GF-D8 (cell line): ENCODE results near the gene MAP3K20.
A peak's percentile ranks its signal among the peaks of the same experiment; 100 is the strongest.

Source experiments
- DNase-seq: peaks from one replicate; lab custom pipeline; 2025; lab: John Stamatoyannopoulos, UW

MAP3K20 gene

DNA sequence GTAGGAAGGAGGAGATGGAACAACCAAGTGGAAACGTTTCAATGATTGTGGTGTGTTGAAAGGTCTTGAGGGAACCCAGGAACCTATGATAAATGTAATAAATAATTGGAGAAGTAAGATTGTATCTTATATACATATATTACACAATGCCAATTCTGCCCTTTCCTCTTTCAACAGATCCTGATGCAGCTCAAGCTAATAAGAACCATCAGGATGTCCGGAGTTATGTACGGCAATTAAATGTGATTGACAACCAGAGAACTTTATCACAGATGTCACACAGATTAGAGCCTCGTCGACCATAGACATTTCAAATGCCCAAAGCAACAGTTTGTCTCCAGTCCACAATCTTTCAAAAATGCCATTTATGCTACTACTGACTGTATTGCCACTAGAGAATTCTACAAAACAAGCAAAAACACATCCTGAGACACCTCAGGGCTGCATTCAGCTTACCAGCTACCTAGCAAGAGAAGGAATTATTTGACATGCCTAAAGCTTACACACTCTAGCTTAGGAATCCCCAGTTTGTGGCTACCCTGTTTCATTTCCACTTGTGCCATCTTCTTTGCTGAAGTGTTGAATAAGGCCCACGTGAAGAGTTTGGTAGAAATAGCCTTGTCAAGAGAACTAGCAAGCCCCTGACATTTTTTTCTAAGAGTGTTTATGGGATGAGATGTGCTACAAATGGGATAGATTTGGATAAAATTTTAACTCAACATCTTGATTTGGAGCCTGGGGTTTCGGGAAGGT is 24.0 kb upstream of the MAP3K20 start:
- DNase-seq = peak; percentile 67

DNA sequence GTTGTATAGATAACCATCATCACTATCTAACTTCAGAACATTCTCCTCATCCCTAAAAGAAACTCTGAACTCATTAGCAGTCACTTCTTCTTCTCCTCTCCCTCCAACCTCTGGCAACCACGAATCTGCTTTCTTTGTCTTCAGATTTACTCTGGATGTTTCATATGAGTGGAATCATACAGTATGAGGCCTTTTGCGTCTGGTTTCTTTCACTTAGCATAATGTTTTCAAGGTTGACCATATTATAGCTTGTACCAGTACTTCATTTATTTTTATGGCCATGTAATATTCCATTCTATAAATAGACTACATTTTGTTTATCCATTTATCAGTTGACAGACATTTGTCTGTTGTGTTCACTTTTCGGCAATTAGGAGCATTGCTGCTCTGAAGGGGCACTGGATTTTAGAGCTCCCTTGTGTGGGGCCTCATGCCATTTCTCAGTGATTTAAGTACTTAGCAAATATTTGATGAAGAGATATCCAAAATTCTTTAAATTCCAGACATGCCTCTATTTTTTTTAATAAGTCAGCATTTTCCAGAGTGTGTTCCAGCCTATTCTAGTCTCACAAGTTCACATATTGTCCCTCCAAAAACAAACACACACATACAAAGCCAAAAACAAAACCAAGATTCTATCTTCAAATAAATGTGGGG is 22.5 kb upstream of the MAP3K20 start:
- no peak for DNase-seq

DNA sequence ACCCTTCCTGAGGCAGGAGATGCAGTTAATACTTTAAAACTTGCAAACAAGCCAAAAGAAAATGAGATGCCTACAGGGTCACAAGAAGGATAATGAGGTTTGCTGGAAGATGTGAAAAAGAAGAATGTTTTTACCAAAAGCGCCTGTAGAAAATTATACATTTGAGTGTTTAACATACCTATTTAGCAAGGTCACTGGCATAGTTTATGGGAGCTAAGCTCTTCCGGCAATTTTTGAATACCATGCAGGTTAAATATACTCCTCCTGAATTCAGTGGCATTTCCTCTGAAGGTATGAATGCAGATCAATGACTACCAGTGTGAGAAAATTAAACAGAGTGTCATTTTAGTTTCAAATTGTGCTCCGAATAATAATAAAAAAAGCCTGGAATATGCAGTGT is 21.2 kb upstream of the MAP3K20 start:
- no peak for DNase-seq

DNA sequence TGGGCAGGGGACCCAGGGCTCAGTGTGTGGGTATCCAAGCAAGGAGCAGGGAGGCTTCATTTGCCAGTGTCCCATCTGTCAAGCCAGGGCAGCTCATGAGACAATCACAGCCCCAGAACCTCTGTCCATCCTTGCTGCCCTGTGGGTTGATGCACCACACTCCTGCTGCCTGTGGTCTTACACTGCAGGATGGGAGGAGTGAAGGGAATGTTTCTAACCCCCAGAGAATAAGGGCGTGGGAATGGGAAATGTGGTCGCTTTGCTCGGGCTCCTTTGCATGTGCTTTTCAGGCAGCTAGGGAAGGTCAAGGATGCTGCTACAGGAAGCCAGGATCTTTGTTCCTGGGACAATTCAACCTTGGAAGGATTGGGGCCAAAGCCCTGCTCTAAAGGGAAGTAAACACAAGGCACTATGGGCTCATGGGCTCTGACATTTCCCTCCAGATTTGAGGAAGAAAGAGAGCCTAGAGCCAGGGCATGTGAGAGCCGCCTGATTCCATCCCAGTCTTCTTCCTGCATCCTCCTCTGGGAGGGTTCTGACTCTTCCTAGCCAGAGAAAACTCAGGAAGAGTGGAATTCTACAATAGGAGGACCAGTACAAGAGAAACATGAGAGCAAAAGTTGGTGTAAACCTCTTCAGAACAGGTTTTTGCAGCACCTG is 18.8 kb upstream of the MAP3K20 start:
- DNase-seq = no peak

DNA sequence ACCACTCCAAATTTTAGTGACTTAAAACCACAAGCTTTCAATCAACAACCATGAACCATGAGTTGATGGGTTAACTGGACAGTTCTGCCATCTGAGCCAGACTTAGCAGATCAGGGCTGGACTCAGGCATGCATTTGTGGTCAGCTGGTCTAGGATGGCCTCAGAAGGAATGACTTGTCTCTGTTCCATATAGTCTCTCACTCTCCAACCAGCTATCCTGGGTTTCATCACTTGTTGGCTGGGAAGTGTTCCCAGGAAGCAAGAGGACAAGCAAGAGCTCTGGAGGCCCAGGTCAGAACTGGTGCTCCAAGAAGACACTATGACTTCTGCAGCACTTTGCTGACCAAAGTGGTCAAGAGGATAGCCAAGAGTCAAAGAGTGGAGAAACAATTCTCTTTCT is 17.5 kb upstream of the MAP3K20 start:
- no peak for DNase-seq

DNA sequence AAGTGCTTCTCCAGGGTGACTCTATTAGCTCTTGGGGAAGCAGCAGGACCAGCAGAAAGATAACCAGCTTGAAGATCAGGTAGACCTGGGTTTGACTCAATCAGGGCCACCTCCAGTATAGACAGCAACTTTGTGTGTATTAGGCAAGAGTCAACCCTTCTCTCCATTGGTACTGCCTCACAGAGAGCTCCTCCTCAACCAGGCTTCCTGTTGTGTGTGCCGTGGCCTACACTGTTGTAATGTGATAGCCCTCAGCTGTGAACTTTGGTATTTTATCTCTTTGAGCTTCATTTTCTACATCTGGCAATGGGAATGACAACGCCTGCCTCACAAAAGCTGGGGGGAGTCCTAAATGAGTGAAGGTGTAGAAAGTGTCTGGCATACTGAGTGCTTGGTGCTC is 17.0 kb upstream of the MAP3K20 start:
- DNase-seq = no peak

DNA sequence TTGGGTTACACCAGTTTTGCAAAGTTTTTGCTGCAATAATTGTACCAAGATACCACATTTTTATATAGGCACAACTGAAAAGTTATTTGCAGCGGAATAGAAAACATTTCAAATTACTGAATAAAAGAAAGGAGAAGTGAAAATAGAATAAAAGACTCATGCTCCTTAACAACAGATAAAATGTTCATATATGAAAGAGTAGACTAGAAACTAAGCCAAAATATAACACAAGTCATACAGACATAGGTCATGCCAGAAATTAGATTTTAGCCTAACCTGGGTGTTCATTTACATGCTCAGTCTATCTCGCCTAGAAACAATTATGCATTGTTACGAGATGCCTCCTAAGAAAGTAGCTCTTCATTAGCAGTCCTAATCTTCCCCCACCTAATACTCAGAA is 16.4 kb upstream of the MAP3K20 start:
- DNase-seq = no peak

DNA sequence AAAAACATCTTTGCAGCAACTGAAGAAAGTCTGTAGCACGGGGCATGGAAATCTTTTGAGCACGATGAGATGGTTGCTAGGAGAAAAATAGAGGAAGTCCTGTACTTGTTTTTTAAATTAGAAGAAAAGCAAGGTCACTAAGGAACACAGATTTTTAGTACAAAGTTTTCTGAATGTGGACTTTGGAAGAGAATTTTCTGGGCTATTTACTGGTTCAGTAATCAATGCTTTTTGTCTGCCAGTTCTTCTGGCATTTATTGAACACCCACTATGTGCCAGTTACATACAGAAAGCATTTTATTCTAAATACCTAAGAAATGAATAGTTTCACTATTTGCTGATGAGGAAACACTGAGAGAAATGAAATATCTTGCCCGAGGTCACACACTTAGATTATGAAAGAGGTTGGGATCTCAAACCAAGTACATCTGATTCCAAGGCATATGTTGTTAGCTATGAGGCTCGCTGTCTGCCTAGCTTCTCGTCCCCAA is 15.6 kb upstream of the MAP3K20 start:
- no peak for DNase-seq

DNA sequence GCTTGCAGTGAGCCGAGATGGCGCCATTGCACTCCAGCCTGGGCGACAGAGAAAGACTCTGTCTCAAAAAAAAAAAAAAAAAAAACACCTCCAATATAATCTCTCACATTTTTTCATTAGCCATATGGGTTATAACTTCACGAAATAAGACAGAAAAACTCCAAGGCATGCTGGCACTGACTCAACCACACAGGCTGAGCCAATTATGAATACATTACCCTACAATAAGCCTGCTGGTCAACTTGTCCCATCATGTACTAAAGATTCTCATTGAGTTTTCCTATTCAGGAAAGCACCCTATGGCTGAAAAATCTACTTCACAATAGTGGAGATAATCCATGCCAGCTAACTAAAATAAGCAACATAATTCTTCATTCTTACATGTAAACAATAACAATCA is 12.8 kb upstream of the MAP3K20 start:
- DNase-seq = no peak

DNA sequence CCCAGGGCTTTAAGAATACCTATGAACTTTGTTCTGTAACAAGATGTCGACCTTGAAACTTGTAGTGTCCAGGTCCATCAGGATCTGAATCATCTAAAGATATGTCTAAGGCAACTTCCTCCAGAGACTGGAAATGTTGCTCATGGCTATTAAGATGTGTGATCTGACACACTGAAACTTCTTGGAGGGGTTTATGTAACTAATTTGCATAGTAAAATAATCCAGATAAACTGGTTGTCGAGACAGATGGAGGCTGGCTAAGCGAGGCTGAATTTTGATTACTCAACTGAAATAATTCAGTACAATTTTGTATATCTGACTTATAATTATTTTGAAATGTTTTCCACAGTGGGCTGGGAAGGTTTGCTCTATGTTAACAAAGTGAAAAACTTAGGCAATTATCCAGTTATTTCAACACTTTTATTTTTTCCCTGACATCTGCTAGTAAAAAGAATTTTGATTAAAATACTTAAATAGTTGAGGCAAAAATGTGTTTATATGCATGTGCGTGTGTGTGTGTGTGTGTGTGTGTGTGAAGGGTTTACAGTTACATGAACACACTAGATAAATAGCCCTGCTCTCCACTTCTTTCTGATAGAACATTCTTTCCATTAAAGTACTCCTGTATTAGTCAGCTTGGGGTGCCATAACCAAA is 11.4 kb upstream of the MAP3K20 start:
- no peak for DNase-seq

DNA sequence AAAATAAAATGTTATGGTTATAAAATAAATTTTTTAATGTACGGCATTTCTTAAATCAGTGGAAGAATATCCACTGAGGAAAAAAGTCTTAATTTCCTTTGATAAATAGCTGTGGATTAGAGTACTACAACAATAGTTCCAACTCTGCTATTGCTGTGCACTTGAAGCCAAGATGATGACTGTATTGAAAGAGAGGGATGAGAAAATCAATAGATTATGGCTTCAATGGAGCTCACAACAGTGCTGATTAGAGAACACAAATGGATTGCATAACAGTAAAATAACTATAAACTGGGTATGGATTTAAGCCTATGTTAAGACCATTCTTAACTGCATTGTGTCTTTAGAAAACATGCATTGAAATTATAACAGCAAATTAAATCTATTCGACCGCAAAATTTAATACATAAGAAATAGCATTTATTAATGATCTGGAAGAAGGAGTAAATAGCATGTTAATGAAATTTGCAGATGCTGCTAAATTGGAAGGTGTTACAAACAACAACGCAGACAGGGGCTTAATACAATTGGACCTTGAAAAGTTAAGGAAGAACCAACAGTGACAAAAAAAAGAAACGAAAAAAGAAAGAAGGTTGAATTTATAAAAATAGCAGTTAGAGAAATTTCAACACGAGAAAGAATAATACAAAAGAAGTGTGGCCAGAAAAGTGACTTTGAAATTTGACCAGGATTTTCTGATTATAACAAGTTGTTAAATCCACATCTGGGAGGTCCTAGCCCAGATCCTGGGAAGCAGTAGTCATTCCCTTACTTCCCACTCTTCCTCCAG is 8.6 kb upstream of the MAP3K20 start:
- DNase-seq = no peak

DNA sequence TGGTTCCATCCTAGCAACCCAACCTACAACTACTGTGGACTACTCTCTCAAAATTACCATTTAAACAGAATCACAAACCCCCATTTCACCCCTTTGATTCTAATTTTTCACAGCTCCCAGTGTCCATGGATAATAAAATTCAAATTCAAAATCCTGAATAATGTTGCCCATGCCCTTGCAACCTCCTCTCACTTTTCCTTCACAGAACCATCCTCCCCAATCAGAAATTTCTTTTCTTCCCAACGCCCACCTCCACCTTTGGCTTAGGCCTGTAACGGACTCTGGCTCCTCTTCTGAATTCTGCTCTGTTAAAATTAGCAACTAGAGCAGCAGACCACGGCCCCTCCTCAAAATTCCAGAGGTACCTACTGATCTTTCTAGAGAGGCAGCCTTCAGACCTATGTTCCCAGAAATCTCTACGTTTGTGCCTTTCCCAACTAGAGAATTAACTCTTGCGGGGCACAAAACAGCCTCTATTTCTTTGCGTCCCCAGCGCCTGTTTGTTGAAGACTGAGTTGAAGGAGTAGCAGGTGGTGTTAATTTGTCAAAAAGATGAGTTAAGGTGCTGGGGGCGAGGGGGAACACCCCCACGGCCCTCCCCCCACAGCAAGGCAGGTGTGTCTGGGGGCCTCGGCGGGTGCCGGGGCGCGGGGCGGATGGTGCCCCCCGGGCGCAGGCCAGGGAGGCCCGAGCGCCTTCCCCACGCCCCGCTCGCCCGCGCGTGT is 428 bp upstream of the MAP3K20 start:
- no peak for DNase-seq

DNA sequence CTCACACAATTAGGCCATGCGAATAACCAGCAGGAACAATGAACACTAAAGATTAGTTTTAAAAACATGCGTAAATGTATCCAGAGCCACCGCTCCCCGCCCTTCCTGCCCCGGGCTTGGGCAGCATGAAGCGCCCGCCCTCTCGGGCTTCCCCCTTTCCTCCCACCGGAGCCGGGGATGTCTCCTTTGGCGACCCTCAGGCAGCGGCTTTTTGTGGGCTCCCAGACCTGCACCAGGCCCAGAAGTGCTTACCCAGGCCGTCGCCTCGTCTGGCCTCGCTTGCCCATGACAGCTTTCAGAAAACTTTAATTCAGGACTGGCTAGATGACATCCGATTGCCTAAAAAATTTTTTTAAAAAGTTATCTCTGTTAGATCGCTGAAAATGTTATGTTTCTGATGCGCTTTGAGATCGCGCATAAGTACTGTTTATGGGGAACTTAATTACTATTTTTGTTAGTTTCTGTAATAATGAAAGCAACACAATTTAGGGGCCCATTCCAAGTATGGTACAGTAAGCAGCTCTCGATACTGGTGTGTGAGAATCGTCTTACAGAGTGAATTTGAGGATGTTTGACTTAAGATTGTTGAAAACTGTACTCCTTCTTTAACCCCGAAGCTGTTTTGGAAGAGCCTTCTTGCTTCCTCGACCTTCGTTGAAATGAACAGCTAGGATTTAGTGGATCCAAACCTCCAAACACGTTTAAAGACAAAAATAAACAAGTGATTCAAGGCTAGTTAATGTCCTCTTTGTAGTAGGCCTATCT is 1.1 kb downstream of the MAP3K20 start:
- peak; percentile 19 for DNase-seq

DNA sequence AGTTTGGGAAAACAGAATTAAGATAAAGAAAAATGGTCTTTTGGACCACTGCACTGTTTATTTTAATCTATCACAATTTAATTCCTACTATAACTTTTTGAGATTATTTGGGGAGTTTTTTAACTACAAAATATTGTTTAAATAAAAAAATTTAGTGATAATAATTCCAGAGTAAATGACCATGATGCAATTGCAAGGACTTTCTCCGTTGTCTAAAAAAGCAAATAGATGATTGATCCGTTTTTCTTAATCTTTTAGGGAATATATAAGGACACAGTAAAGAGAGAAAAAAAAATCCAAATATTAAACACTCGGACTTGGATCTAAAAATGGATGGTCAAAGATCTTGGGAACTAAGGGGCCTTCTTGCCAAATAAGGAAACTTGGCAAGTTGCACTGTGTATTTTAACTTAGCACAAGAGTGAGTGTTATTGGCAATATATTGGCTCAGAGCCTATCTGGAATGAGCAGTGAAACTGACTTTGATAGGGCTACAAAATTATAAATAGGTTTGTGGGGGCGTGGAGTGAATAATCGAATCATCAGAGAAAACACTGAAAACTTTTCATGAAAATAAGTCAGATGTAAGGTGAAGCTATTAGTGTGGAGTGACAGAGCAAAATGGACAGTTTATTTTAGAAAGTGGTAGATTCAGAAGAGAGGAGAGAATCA is 2.0 kb downstream of the MAP3K20 start:
- DNase-seq = no peak

DNA sequence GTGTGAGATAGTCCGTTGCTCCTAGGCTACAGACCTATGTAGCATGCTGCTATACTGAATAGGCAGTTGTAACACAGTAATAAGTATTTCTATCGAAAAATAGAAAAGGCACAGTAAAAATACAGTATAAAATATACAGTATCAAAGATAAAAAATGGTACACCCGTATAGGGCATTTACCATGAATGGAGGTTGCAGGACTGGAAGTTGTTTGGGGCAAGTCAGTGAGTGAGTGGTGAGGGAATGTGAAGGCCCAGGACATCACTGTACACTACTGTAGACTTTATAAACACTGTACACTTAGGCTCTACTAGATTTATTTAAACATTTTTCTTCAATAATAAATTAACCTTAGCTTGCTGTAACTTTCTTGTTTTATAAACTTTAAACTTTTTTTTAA is 3.5 kb downstream of the MAP3K20 start:
- no peak for DNase-seq

DNA sequence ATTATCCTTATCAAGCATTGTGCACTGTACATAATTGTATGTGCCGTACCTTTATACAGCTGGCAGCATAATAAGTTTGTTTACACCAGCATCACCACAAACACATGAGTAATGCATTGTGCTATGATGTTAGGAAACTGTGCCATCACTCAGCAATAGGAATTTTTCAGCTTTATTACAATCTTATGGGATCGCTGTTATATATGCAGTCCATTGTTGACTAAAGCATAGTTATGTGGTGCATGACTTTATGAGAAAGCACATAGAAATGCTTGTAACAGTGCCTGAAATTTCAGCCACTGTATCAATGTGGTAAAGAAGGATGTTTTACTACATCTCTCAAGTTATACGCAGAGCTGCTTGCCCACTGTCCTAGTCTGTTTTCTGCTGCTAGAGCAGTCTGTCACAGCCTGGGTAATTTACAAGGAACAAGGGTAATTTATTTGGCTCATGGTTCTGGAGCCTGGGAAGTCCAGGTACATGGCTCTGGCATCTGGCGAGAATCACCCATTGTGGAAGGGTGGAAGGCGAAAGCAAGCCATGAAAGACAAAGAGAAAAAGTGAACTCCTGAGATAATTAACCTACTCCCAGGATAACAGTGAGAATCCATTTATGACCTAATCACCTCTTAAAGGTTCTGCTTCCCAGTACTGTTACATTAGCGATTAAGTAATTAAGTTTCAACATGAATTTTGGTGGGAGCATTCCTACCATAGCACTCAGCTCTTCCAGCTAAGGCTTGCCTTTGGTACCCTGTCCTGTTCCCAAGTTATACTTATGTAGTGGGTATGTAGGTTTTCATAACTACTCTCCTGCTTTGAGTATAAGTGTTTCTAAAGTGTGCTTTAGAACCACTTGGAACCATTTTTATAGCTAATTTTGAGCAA is 4.6 kb downstream of the MAP3K20 start:
- DNase-seq = no peak

DNA sequence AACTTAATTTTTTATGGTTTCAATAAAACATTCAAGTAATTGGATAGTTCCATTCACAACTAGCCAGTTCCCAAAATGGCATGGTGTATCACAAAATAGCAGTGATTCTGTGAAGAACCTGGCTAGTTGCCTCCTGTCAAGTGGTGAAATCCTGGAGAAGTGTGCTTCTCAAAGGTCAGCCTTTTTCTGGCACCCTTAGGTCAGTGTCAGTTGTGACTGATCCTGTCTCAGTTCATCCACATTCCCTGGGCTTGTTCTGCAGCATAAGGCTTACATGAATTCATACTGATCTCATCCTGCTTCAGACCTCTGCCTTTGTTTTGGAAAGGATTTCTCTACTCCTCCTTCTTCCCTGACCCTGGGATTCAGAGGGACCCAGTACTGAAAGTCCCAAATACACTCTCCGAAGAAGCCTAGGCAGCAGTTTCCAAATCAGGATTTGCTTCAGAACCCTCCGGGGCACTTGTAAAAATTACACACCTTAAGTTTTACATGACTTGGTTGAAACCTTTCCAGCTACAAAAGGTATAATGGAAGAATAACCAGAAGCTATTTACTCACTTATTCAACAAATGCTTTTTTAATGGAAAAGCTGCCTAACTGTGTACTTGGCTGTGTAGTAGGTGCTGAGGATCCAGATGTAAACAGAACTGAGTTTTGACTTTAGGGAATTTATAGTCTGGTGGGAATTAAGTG is 11.0 kb downstream of the MAP3K20 start:
- no peak for DNase-seq

DNA sequence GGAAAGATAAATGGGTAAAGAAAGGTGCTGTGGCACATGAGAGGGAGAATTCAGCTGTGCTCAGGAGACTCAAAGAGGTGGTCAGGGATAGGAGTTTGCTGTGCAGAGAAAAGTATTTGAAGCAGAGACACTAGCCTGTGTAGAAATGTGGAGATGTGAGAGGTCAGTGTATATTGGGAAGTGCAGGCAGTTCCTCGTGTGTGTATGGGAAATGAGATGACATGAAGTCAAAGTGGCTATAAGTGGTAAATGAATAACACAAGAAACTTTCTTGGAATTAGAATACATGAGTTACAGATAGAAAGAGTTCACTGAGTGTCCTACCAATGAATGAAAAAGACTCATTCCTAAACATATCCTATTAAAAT is 11.6 kb downstream of the MAP3K20 start:
- DNase-seq = no peak
